Nephron (organoid): Measurements from ENCODE around the gene CDKAL1.
"Not testable (repeated sequence)": the region's sequence is repeated elsewhere in the genome, so short reads cannot be mapped to it uniquely, and the experiment has no call there.

Source experiments
- H3K27ac Mint-ChIP-seq, 3 experiments: 2 replicates each; pipeline ENCODE4 v1.8.0; 2020; ENCODE audit warnings: mixed read lengths in 3 of 3, mild to moderate bottlenecking in 2 of 3, moderate library complexity in 1 of 3
- H3K27me3 Mint-ChIP-seq: 2 replicates; pipeline ENCODE4 v1.8.0; 2021; ENCODE audit warnings: low read depth, mild to moderate bottlenecking, moderate library complexity, mixed read lengths
- H3K36me3 Mint-ChIP-seq: 2 replicates; pipeline ENCODE4 v1.8.0; 2020; ENCODE audit warnings: low read depth, mixed read lengths
- H3K4me1 Mint-ChIP-seq: 2 replicates; pipeline ENCODE4 v1.8.0; 2020; ENCODE audit warnings: mixed read lengths
- H3K4me3 Mint-ChIP-seq, 3 experiments: 2 replicates each; pipeline ENCODE4 v1.8.0; 2020; ENCODE audit warnings: mild to moderate bottlenecking in 3 of 3, mixed read lengths in 3 of 3, moderate library complexity in 2 of 3
- H3K9me3 Mint-ChIP-seq: 2 replicates; pipeline ENCODE4 v1.8.0; 2020; ENCODE audit warnings: mixed read lengths
- CTCF ChIP-seq, 3 experiments: fragments of 200-600 bp; sonication (generic); IDR thresholded peaks; one replicate each; pipeline ENCODE4 v1.5.0; 2021; ENCODE audit warnings: antibody characterized with exemption in 3 of 3; ENCODE audit not compliant: unreplicated experiment in 3 of 3

The CDKAL1 gene

GRCh38 chr6:20605061-20605460, 70.8 kb downstream of the CDKAL1 start:
- no peaks in the 10 kb centered on the region for H3K27me3 Mint-ChIP-seq
- no peak for TF ChIP-seq CTCF (IDR thresholded peaks at IDR 0.05; ENCODE audit: unreplicated experiment in 3 of 3)
- H3K27ac Mint-ChIP-seq = no peak overlapping the region
- no peaks in the 10 kb centered on the region for H3K9me3 Mint-ChIP-seq
- no peak overlapping the region for H3K4me3 Mint-ChIP-seq
- H3K4me1 Mint-ChIP-seq = no peaks in the 10 kb centered on the region
- H3K36me3 Mint-ChIP-seq = peaks cover 4% of the 10 kb centered on the region

- H3K9me3 Mint-ChIP-seq = no peaks in the 10 kb centered on the region
- no peaks in the 10 kb centered on the region for H3K4me1 Mint-ChIP-seq
- H3K27ac Mint-ChIP-seq = no peak overlapping the region
- no peak overlapping the region for H3K4me3 Mint-ChIP-seq
- peaks cover 6% of the 10 kb centered on the region for H3K36me3 Mint-ChIP-seq
- no peak for TF ChIP-seq CTCF (IDR thresholded peaks at IDR 0.05; ENCODE audit: unreplicated experiment in 3 of 3)
- no peaks in the 10 kb centered on the region for H3K27me3 Mint-ChIP-seq
These were observed 71.3 kb downstream of the CDKAL1 start for GRCh38 chr6:20605581-20605980.

- no peak overlapping the region for H3K27ac Mint-ChIP-seq
- H3K36me3 Mint-ChIP-seq = peaks cover 8% of the 10 kb centered on the region
- H3K27me3 Mint-ChIP-seq = peaks cover 2% of the 10 kb centered on the region
- H3K9me3 Mint-ChIP-seq = no peaks in the 10 kb centered on the region
- TF ChIP-seq CTCF (IDR thresholded peaks at IDR 0.05; ENCODE audit: unreplicated experiment in 3 of 3) = no peak
- no peaks in the 10 kb centered on the region for H3K4me1 Mint-ChIP-seq
- H3K4me3 Mint-ChIP-seq = no peak overlapping the region
These were observed 72.6 kb downstream of the CDKAL1 start for GRCh38 chr6:20606831-20607230.

GRCh38 chr6:20608356-20608755, 74.1 kb downstream of the CDKAL1 start:
- Mint-ChIP-seq H3K27me3 (peaks cover 4% of the 10 kb centered on the region), H3K4me3 (no peak overlapping the region), H3K27ac (no peak overlapping the region), H3K36me3 (peaks cover 10% of the 10 kb centered on the region), H3K4me1 (no peaks in the 10 kb centered on the region), H3K9me3 (no peaks in the 10 kb centered on the region)
- no peak for TF ChIP-seq CTCF (IDR thresholded peaks at IDR 0.05; ENCODE audit: unreplicated experiment in 3 of 3)

GRCh38 chr6:20608905-20609304, 74.6 kb downstream of the CDKAL1 start:
- no peak for TF ChIP-seq CTCF (IDR thresholded peaks at IDR 0.05; ENCODE audit: unreplicated experiment in 3 of 3)
- no peak overlapping the region for H3K27ac Mint-ChIP-seq
- no peaks in the 10 kb centered on the region for H3K9me3 Mint-ChIP-seq
- H3K4me1 Mint-ChIP-seq = no peaks in the 10 kb centered on the region
- H3K36me3 Mint-ChIP-seq = peaks cover 10% of the 10 kb centered on the region
- H3K27me3 Mint-ChIP-seq = peaks cover 4% of the 10 kb centered on the region
- no peak overlapping the region for H3K4me3 Mint-ChIP-seq

GRCh38 chr6:20609924-20610323, 75.7 kb downstream of the CDKAL1 start:
- H3K9me3 Mint-ChIP-seq, H3K27me3 Mint-ChIP-seq, H3K4me1 Mint-ChIP-seq, H3K4me3 Mint-ChIP-seq, H3K27ac Mint-ChIP-seq: not testable (repeated sequence)
- peaks cover 10% of the 10 kb centered on the region for H3K36me3 Mint-ChIP-seq
